ENCODE results near the gene PRSS2. TPM values are rescaled to one million over a fixed set of nuclear protein-coding genes. Genes with fewer than 3 reads are reported as not detected.

Gene PRSS2
- total and polyA plus RNA-seq, 9 of the 15 experiments (the other 6 are each of a cell fraction or from before 2014, with no cell fraction given), result 1.3 to 23.9 (median 3.8) TPM

GRCh38 chr7:142801601-142802295, 31.0 kb downstream of the PRSS2 start:
- Histone ChIP-seq H3K4me1 (replicated peaks in 1 of 2; ENCODE audit: control insufficient read depth in 2 of 2, insufficient read depth in 2 of 2, low read length in 2 of 2) (peaks cover 6 to 21% of the 10 kb centered on the region in 2 experiments; a peak in 4 of 5 replicates), H3K9me3 (replicated peaks; ENCODE audit: control insufficient read depth, insufficient read depth, low read depth, low read length) (no peaks in the 10 kb centered on the region), H2AFZ (ENCODE audit: low read depth, low read length) (no peak overlapping the region), H3K27me3 (ENCODE audit: control insufficient read depth in 2 of 2, insufficient read depth in 2 of 2, low read length in 2 of 2) (peaks cover 6 to 19% of the 10 kb centered on the region in 2 experiments; a peak in 4 of 5 replicates), H3K9me1 (ENCODE audit: control insufficient read depth, insufficient read depth, low read length) (no peaks in the 10 kb centered on the region), H3K4me2 (ENCODE audit: insufficient read depth, low read length) (no peak overlapping the region), H3K79me2 (ENCODE audit: control insufficient read depth, insufficient read depth, low read length) (no peaks in the 10 kb centered on the region; the same call in 2 of the 3 replicates), H3K36me3 (ENCODE audit: control insufficient read depth, insufficient read depth, low read length) (no peaks in the 10 kb centered on the region), H4K20me1 (replicated peaks; ENCODE audit: control insufficient read depth, insufficient read depth, low read length) (no peaks in the 10 kb centered on the region), H3K27ac (ENCODE audit: extremely low read depth, low read depth, low read length) (no peak overlapping the region), H3K9ac (ENCODE audit: insufficient read depth in 1 of 2, low read depth in 2 of 2, low read length in 2 of 2) (no peak overlapping the region), H3K4me3 (no peak overlapping the region)
- POLR2A ChIA-PET, result interaction anchor here (0.8 kb wide), 1 partner anchor 8 kb away, joined by 3 read pairs; no protein-coding TSS in a partner anchor
- CTCF ChIA-PET (ENCODE audit: low intra/inter-chr PET ratio), result no interaction called here
- FAIRE-seq (no peak), ATAC-seq (no peak), DNase-seq (ENCODE audit: extremely low read depth in 1 of 4, low spot score in 3 of 4) (no peak)
- TF ChIP-seq NFE2L1 (tag; IDR thresholded peaks at IDR 0.05; ENCODE audit: borderline replicate concordance, low read depth), result no peak
- no TSS peak for BruUV-seq (replicated peaks)
- intact Hi-C loops (cut with micrococcal nuclease) (no loop called here), in situ Hi-C loops (cut with MboI) (no loop called here)
- WGBS (ENCODE audit: insufficient coverage, low coverage, missing lambda C conversion rate), result 10% methylated on average over 5 of the region's 8 CpGs

GRCh38 chr7:142802301-142802700, 31.5 kb downstream of the PRSS2 start:
- no TSS peak for BruUV-seq (replicated peaks)
- no peaks in the 10 kb centered on the region for H4K20me1 ChIP-seq (replicated peaks; ENCODE audit: control insufficient read depth, insufficient read depth, low read length)
- intact Hi-C loops (cut with micrococcal nuclease) (no loop called here), in situ Hi-C loops (cut with MboI) (no loop called here)
- no peak for ATAC-seq
- ChIA-PET POLR2A (no interaction called here), CTCF (ENCODE audit: low intra/inter-chr PET ratio) (no interaction called here)
- peaks cover 2 to 24% of the 10 kb centered on the region in 2 experiments; a peak in 4 of 5 replicates for H3K4me1 ChIP-seq (replicated peaks in 1 of 2; ENCODE audit: control insufficient read depth in 2 of 2, insufficient read depth in 2 of 2, low read length in 2 of 2)
- peaks cover 6 to 14% of the 10 kb centered on the region in 2 experiments; a peak in 3 of 5 replicates for H3K27me3 ChIP-seq (ENCODE audit: control insufficient read depth in 2 of 2, insufficient read depth in 2 of 2, low read length in 2 of 2)
- no peak overlapping the region for H2AFZ ChIP-seq (ENCODE audit: low read depth, low read length)
- 21% methylated on average over 3 of the region's 3 CpGs for WGBS (ENCODE audit: insufficient coverage, low coverage, missing lambda C conversion rate)
- H3K79me2 ChIP-seq (ENCODE audit: control insufficient read depth, insufficient read depth, low read length), result no peaks in the 10 kb centered on the region; the same call in 2 of the 3 replicates
- FAIRE-seq, result no peak
- no peaks in the 10 kb centered on the region for H3K9me3 ChIP-seq (replicated peaks; ENCODE audit: control insufficient read depth, insufficient read depth, low read depth, low read length)
- no peak overlapping the region for H3K4me3 ChIP-seq
- no peaks in the 10 kb centered on the region for H3K36me3 ChIP-seq (ENCODE audit: control insufficient read depth, insufficient read depth, low read length)
- no peak overlapping the region for H3K4me2 ChIP-seq (ENCODE audit: insufficient read depth, low read length)
- no peak overlapping the region for H3K9ac ChIP-seq (ENCODE audit: insufficient read depth in 1 of 2, low read depth in 2 of 2, low read length in 2 of 2)
- H3K9me1 ChIP-seq (ENCODE audit: control insufficient read depth, insufficient read depth, low read length), result no peaks in the 10 kb centered on the region
- no peak overlapping the region for H3K27ac ChIP-seq (ENCODE audit: extremely low read depth, low read depth, low read length)
- DNase-seq (ENCODE audit: extremely low read depth in 1 of 4, low spot score in 3 of 4), result no peak
- no peak for TF ChIP-seq CHCHD3 (CRISPR knock-in tag; IDR thresholded peaks at IDR 0.05)
- no peak for TF ChIP-seq ZNF551 (CRISPR knock-in tag; IDR thresholded peaks at IDR 0.05)
- no peak for TF ChIP-seq ARID3A (IDR thresholded peaks at IDR 0.05; ENCODE audit: borderline replicate concordance, low read depth, low read length)
- no peak for TF ChIP-seq POLR2H (tag; IDR thresholded peaks at IDR 0.05; ENCODE audit: low read depth)
- no peak for TF ChIP-seq ZBTB1 (CRISPR knock-in tag; IDR thresholded peaks at IDR 0.05; ENCODE audit: borderline replicate concordance, low read depth)
- TF ChIP-seq ZFP30 (CRISPR knock-in tag; IDR thresholded peaks at IDR 0.05; ENCODE audit: borderline replicate concordance), result no peak
- no peak for TF ChIP-seq IFI16 (CRISPR knock-in tag; IDR thresholded peaks at IDR 0.05)

Data from K562 (cell line).